GM19397 (cell line): ENCODE data around the gene SLC38A8.

ENCODE experiments used
- ATAC-seq: cut with Tn5 transposase; IDR thresholded peaks from one replicate; pipeline ENCODE4 v1.9.1; 2021; ENCODE audit warnings: mild to moderate bottlenecking, moderate library complexity; ENCODE audit not compliant: unreplicated experiment

Gene SLC38A8

GRCh38 chr16:84042308-84042878 lies at the start of gene SLC38A8:
Gene SLC38A8 (minus strand): TSS chr16:84042795. CDS start chr16:84042157, 638 bp downstream.
- ATAC-seq = no peak

- ATAC-seq = no peak
Measured at GRCh38 chr16:84091460-84091859, 48.9 kb upstream of the SLC38A8 start.

- ATAC-seq = no peak
Measured at GRCh38 chr16:84090211-84090610, 47.6 kb upstream of the SLC38A8 start.

- ATAC-seq = peak; percentile 82
Measured at GRCh38 chr16:84088695-84089395, 46.2 kb upstream of the SLC38A8 start.

- ATAC-seq = no peak
Measured at GRCh38 chr16:84087466-84088151, 45.0 kb upstream of the SLC38A8 start.

- ATAC-seq = no peak
Measured at GRCh38 chr16:84087001-84087400, 44.4 kb upstream of the SLC38A8 start.

- no peak for ATAC-seq
Measured at GRCh38 chr16:84086341-84086740, 43.7 kb upstream of the SLC38A8 start.

GRCh38 chr16:84085773-84086172 lies 43.2 kb upstream of the SLC38A8 start:
- ATAC-seq = no peak

- ATAC-seq = no peak
Measured at GRCh38 chr16:84085271-84085667, 42.7 kb upstream of the SLC38A8 start.

- no peak for ATAC-seq
Measured at GRCh38 chr16:84084570-84085270, 42.1 kb upstream of the SLC38A8 start.

- ATAC-seq = no peak
Measured at GRCh38 chr16:84082835-84083569, 40.4 kb upstream of the SLC38A8 start.

GRCh38 chr16:84082110-84082509 lies 39.5 kb upstream of the SLC38A8 start:
- no peak for ATAC-seq

GRCh38 chr16:84081446-84081989 lies 38.9 kb upstream of the SLC38A8 start:
- ATAC-seq = no peak

GRCh38 chr16:84080813-84081212 lies 38.2 kb upstream of the SLC38A8 start:
- ATAC-seq = no peak

- ATAC-seq = no peak
Measured at GRCh38 chr16:84080378-84080777, 37.8 kb upstream of the SLC38A8 start.

GRCh38 chr16:84079664-84080063 lies 37.1 kb upstream of the SLC38A8 start:
- ATAC-seq = no peak

- ATAC-seq = no peak
Measured at GRCh38 chr16:84075376-84075775, 32.8 kb upstream of the SLC38A8 start.

GRCh38 chr16:84074721-84075120 lies 32.1 kb upstream of the SLC38A8 start:
- ATAC-seq = no peak

- ATAC-seq = no peak
Measured at GRCh38 chr16:84072014-84072413, 29.4 kb upstream of the SLC38A8 start.

- no peak for ATAC-seq
Measured at GRCh38 chr16:84071121-84071520, 28.5 kb upstream of the SLC38A8 start.

GRCh38 chr16:84069540-84069939 lies 26.9 kb upstream of the SLC38A8 start:
- ATAC-seq = no peak
